ENCODE measurements around the gene LTB4R2.

DNA sequence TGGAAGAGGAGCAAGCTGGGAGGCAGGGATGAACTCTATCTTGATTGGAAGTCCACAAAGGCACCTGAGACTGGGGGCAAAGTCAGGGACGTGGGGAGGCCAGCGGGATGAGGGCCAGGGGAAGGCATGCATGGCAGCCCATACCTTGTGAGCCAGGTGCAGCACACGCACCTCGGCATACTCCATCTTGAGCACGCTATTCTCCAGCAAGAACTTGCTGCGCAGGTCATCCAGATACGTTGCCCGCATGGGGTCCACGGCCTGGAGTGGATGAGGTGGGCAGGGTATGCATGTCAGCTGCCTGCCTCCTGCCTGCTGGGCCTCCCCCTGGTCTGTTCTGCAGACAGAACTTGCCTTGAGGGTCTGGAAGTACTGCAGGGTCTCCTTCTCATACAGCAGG lies 42.4 kb upstream of the LTB4R2 start:
- TF ChIP-seq, protein P1, sequence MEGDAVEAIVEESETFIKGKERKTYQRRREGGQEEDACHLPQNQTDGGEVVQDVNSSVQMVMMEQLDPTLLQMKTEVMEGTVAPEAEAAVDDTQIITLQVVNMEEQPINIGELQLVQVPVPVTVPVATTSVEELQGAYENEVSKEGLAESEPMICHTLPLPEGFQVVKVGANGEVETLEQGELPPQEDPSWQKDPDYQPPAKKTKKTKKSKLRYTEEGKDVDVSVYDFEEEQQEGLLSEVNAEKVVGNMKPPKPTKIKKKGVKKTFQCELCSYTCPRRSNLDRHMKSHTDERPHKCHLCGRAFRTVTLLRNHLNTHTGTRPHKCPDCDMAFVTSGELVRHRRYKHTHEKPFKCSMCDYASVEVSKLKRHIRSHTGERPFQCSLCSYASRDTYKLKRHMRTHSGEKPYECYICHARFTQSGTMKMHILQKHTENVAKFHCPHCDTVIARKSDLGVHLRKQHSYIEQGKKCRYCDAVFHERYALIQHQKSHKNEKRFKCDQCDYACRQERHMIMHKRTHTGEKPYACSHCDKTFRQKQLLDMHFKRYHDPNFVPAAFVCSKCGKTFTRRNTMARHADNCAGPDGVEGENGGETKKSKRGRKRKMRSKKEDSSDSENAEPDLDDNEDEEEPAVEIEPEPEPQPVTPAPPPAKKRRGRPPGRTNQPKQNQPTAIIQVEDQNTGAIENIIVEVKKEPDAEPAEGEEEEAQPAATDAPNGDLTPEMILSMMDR (IDR thresholded peaks at IDR 0.05; ENCODE audit: insufficient read depth, low read depth, low read length): no peak
- no peak for TF ChIP-seq EZH2 (IDR thresholded peaks at IDR 0.05; ENCODE audit: insufficient read depth, low read length)

Measured in astrocyte (in vitro differentiated cells and primary cell).